ENCODE measurements around the gene ACLY. TPM values are rescaled to one million over a fixed set of nuclear protein-coding genes. Genes with fewer than 3 reads are reported as not detected.

ACLY gene
- total and polyA plus RNA-seq, 2 experiments from 2014 or later: 119 to 439 TPM

DNA sequence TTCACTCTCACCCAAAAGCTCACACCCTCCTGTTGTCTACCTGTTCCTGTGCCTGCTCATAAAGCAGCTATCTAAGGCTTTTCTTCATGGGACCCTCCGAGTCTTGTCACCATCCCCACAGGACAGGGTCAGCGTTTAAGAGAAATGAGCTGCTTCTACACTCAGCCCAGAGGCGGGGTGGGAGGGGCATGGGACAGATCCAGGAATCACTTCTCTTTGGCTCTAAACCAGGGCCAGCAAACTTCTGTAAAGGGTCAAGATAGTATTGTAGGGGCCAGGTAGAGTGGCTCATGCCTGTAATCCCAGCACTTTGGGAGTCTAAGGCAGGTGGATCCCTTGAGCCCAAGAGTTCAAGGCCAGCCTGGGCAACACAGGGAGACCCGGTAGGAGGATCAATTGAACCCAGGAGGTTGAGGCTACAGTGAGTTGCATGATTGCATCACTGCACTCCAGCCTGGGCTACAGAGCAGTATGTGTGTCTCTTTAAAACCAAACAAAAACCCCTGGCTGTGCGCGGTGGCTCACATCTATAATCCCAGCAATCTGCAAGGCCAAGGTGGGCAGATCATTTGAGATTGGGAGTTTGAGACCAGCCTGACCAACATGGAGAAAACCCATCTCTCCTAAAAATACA, 30.3 kb downstream of the ACLY start:
- H3K9me3 Mint-ChIP-seq: no peaks in the 10 kb centered on the region; the same call in 2 of the 3 replicates
- H3F3A ChIP-seq (replicated peaks; ENCODE audit: low read depth): peaks cover 50% of the 10 kb centered on the region
- H3K4me1 Mint-ChIP-seq: no peaks in the 10 kb centered on the region
- H3K4me2 ChIP-seq: no peak overlapping the region
- no peak overlapping the region for H3K27ac ChIP-seq (ENCODE audit: low read depth)
- no peak overlapping the region for H3K4me3 ChIP-seq
- H3K4me1 ChIP-seq (ENCODE audit: insufficient read depth): no peaks in the 10 kb centered on the region
- H3K27ac Mint-ChIP-seq: no peak overlapping the region
- no peak overlapping the region for H2AFZ ChIP-seq
- H3K27me3 ChIP-seq (ENCODE audit: insufficient read depth): no peaks in the 10 kb centered on the region
- H3K79me2 ChIP-seq (replicated peaks; ENCODE audit: insufficient read depth): peaks cover 18% of the 10 kb centered on the region; the same call in 1 of the 2 replicates
- peaks cover 90% of the 10 kb centered on the region for H3K36me3 Mint-ChIP-seq (ENCODE audit: low read depth)
- H3K4me3 Mint-ChIP-seq: no peak overlapping the region
- DNase-seq (ENCODE audit: low spot score) (no peak), ATAC-seq (no peak)
- no peaks in the 10 kb centered on the region for H3K9me2 ChIP-seq (ENCODE audit: insufficient read depth)
- H4K20me1 ChIP-seq (replicated peaks; ENCODE audit: insufficient read depth): peaks cover 32% of the 10 kb centered on the region
- TF ChIP-seq EZH2phosphoT487 (IDR thresholded peaks at IDR 0.05; ENCODE audit: unreplicated experiment): no peak
- TF ChIP-seq CREB1 (CRISPR knock-in tag; IDR thresholded peaks at IDR 0.05; ENCODE audit: low read depth): no peak
- TF ChIP-seq, protein P1, sequence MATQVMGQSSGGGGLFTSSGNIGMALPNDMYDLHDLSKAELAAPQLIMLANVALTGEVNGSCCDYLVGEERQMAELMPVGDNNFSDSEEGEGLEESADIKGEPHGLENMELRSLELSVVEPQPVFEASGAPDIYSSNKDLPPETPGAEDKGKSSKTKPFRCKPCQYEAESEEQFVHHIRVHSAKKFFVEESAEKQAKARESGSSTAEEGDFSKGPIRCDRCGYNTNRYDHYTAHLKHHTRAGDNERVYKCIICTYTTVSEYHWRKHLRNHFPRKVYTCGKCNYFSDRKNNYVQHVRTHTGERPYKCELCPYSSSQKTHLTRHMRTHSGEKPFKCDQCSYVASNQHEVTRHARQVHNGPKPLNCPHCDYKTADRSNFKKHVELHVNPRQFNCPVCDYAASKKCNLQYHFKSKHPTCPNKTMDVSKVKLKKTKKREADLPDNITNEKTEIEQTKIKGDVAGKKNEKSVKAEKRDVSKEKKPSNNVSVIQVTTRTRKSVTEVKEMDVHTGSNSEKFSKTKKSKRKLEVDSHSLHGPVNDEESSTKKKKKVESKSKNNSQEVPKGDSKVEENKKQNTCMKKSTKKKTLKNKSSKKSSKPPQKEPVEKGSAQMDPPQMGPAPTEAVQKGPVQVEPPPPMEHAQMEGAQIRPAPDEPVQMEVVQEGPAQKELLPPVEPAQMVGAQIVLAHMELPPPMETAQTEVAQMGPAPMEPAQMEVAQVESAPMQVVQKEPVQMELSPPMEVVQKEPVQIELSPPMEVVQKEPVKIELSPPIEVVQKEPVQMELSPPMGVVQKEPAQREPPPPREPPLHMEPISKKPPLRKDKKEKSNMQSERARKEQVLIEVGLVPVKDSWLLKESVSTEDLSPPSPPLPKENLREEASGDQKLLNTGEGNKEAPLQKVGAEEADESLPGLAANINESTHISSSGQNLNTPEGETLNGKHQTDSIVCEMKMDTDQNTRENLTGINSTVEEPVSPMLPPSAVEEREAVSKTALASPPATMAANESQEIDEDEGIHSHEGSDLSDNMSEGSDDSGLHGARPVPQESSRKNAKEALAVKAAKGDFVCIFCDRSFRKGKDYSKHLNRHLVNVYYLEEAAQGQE (IDR thresholded peaks at IDR 0.05; ENCODE audit: unreplicated experiment): no peak
- TF ChIP-seq NANOG (IDR thresholded peaks at IDR 0.05; ENCODE audit: borderline replicate concordance): no peak
- no peak for TF ChIP-seq ZNF114 (CRISPR knock-in tag; IDR thresholded peaks at IDR 0.05)
- TF ChIP-seq, protein P2, sequence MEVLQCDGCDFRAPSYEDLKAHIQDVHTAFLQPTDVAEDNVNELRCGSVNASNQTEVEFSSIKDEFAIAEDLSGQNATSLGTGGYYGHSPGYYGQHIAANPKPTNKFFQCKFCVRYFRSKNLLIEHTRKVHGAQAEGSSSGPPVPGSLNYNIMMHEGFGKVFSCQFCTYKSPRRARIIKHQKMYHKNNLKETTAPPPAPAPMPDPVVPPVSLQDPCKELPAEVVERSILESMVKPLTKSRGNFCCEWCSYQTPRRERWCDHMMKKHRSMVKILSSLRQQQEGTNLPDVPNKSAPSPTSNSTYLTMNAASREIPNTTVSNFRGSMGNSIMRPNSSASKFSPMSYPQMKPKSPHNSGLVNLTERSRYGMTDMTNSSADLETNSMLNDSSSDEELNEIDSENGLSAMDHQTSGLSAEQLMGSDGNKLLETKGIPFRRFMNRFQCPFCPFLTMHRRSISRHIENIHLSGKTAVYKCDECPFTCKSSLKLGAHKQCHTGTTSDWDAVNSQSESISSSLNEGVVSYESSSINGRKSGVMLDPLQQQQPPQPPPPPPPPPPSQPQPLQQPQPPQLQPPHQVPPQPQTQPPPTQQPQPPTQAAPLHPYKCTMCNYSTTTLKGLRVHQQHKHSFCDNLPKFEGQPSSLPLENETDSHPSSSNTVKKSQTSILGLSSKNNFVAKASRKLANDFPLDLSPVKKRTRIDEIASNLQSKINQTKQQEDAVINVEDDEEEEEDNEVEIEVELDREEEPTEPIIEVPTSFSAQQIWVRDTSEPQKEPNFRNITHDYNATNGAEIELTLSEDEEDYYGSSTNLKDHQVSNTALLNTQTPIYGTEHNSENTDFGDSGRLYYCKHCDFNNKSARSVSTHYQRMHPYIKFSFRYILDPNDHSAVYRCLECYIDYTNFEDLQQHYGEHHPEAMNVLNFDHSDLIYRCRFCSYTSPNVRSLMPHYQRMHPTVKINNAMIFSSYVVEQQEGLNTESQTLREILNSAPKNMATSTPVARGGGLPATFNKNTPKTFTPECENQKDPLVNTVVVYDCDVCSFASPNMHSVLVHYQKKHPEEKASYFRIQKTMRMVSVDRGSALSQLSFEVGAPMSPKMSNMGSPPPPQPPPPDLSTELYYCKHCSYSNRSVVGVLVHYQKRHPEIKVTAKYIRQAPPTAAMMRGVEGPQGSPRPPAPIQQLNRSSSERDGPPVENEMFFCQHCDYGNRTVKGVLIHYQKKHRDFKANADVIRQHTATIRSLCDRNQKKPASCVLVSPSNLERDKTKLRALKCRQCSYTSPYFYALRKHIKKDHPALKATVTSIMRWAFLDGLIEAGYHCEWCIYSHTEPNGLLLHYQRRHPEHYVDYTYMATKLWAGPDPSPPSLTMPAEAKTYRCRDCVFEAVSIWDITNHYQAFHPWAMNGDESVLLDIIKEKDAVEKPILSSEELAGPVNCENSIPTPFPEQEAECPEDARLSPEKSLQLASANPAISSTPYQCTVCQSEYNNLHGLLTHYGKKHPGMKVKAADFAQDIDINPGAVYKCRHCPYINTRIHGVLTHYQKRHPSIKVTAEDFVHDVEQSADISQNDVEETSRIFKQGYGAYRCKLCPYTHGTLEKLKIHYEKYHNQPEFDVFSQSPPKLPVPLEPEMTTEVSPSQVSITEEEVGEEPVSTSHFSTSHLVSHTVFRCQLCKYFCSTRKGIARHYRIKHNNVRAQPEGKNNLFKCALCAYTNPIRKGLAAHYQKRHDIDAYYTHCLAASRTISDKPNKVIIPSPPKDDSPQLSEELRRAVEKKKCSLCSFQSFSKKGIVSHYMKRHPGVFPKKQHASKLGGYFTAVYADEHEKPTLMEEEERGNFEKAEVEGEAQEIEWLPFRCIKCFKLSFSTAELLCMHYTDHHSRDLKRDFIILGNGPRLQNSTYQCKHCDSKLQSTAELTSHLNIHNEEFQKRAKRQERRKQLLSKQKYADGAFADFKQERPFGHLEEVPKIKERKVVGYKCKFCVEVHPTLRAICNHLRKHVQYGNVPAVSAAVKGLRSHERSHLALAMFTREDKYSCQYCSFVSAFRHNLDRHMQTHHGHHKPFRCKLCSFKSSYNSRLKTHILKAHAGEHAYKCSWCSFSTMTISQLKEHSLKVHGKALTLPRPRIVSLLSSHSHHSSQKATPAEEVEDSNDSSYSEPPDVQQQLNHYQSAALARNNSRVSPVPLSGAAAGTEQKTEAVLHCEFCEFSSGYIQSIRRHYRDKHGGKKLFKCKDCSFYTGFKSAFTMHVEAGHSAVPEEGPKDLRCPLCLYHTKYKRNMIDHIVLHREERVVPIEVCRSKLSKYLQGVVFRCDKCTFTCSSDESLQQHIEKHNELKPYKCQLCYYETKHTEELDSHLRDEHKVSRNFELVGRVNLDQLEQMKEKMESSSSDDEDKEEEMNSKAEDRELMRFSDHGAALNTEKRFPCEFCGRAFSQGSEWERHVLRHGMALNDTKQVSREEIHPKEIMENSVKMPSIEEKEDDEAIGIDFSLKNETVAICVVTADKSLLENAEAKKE (CRISPR knock-in tag; IDR thresholded peaks at IDR 0.05): no peak
- TF ChIP-seq, protein P3, sequence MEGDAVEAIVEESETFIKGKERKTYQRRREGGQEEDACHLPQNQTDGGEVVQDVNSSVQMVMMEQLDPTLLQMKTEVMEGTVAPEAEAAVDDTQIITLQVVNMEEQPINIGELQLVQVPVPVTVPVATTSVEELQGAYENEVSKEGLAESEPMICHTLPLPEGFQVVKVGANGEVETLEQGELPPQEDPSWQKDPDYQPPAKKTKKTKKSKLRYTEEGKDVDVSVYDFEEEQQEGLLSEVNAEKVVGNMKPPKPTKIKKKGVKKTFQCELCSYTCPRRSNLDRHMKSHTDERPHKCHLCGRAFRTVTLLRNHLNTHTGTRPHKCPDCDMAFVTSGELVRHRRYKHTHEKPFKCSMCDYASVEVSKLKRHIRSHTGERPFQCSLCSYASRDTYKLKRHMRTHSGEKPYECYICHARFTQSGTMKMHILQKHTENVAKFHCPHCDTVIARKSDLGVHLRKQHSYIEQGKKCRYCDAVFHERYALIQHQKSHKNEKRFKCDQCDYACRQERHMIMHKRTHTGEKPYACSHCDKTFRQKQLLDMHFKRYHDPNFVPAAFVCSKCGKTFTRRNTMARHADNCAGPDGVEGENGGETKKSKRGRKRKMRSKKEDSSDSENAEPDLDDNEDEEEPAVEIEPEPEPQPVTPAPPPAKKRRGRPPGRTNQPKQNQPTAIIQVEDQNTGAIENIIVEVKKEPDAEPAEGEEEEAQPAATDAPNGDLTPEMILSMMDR (conservative IDR thresholded peaks at IDR 0.05; ENCODE audit: low read depth in 2 of 2): no peak
- no peak for TF ChIP-seq POLR2AphosphoS5 (IDR thresholded peaks at IDR 0.05; ENCODE audit: low read depth)
- TF ChIP-seq, protein P4, sequence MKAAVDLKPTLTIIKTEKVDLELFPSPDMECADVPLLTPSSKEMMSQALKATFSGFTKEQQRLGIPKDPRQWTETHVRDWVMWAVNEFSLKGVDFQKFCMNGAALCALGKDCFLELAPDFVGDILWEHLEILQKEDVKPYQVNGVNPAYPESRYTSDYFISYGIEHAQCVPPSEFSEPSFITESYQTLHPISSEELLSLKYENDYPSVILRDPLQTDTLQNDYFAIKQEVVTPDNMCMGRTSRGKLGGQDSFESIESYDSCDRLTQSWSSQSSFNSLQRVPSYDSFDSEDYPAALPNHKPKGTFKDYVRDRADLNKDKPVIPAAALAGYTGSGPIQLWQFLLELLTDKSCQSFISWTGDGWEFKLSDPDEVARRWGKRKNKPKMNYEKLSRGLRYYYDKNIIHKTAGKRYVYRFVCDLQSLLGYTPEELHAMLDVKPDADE (IDR thresholded peaks at IDR 0.05): no peak
- no peak for TF ChIP-seq EZH2 (IDR thresholded peaks at IDR 0.05; ENCODE audit: low read depth, unreplicated experiment)
- TF ChIP-seq JUNB (IDR thresholded peaks at IDR 0.05; ENCODE audit: unreplicated experiment): no peak
- no peak for TF ChIP-seq STAT1 (IDR thresholded peaks at IDR 0.05; ENCODE audit: unreplicated experiment)
- no peak for TF ChIP-seq ZNF331 (CRISPR knock-in tag; IDR thresholded peaks at IDR 0.05; ENCODE audit: low read depth)
- peaks cover 8% of the 10 kb centered on the region for H3K27me3 Mint-ChIP-seq (ENCODE audit: insufficient read depth, low read depth, poor library complexity)
- H3K36me3 ChIP-seq (ENCODE audit: insufficient read depth): peaks cover 87% of the 10 kb centered on the region

Data from GM23338 (cell line).